PC-3 (cell line): Measurements from ENCODE around the gene CCDC80.

Experiments
- CTCF ChIP-seq: fragments of 300-600 bp; sonication (generic); conservative IDR thresholded peaks from 2 replicates; pipeline ENCODE4 v1.5.1; 2017; ENCODE audit warnings: antibody characterized with exemption, low read depth, mild to moderate bottlenecking, low read length
- EZH2 ChIP-seq: fragments of 300-600 bp; sonication (generic); IDR thresholded peaks from one replicate; pipeline ENCODE4 v1.6.1; 2017; ENCODE audit warnings: antibody characterized with exemption, mild to moderate bottlenecking, low read length; ENCODE audit not compliant: unreplicated experiment
- EZH2phosphoT487 ChIP-seq: fragments of 300-600 bp; sonication (generic); IDR thresholded peaks from 2 replicates; pipeline ENCODE4 v1.6.1; 2018; ENCODE audit warnings: mild to moderate bottlenecking, antibody characterized with exemption, low read length, borderline replicate concordance

GRCh38 chr3:112651071-112651470 lies 10.1 kb upstream of the CCDC80 start:
- TF ChIP-seq CTCF, result no peak
- no peak for TF ChIP-seq EZH2
- TF ChIP-seq EZH2phosphoT487, result no peak
